Ascending aorta (tissue), 2 donors: Measurements from ENCODE around the gene BIVM. TPM values are rescaled to one million over a fixed set of nuclear protein-coding genes. Genes with fewer than 3 reads are reported as not detected.

Experiments used
- DNase-seq, 2 donors: peaks; one replicate each; pipeline ENCODE4 v3.0.0-alpha.2; 2019; ENCODE audit warnings: low spot score in 2 of 2
- H3K27ac ChIP-seq, 2 donors: fragments of 200-600 bp; sonication (generic); one replicate each; pipeline ENCODE4 v1.5.1; 2016 to 2017; ENCODE audit warnings: mild to moderate bottlenecking in 1 of 2
- H3K27me3 ChIP-seq: fragments of 200-600 bp; sonication (generic); one replicate; pipeline ENCODE4 v1.5.1; 2017
- H3K36me3 ChIP-seq, 2 donors: fragments of 200-600 bp; sonication (generic); one replicate each; pipeline ENCODE4 v1.5.1; 2016
- H3K4me1 ChIP-seq, 2 donors: fragments of 200-600 bp; sonication (generic); one replicate each; pipeline ENCODE4 v1.5.1; 2016 to 2017; ENCODE audit warnings: mild to moderate bottlenecking in 1 of 2
- H3K4me3 ChIP-seq, 2 donors: fragments of 200-600 bp; sonication (generic); one replicate each; pipeline ENCODE4 v1.5.1; 2016 to 2017; ENCODE audit warnings: mild to moderate bottlenecking in 1 of 2
- H3K9me3 ChIP-seq, 2 donors: fragments of 200-600 bp; sonication (generic); one replicate each; pipeline ENCODE4 v1.5.1; 2016
- CTCF ChIP-seq, 3 experiments: fragments of 200-600 bp in 2 of 3; fragments of 450-650 bp in 1 of 3; sonication (generic) in 2 of 3; IDR thresholded peaks; one replicate each; pipeline ENCODE4 v1.5.1; 2016 to 2019; ENCODE audit warnings: antibody characterized with exemption in 3 of 3, mild to moderate bottlenecking in 1 of 3, moderate library complexity in 1 of 3
- intact Hi-C: fragments of 100-400 bp; cut with DNase I; formaldehyde crosslinking; loops from one replicate; pipeline ENCODE4 v1.15.1; 2023
- total RNA-seq: library from RNA; depleted of rRNA; stranded (reverse); fragments of >200 nt; gene quantifications from one replicate; pipeline ENCODE4 v1.1.0, GENCODE V29; 2016

BIVM gene
- total RNA-seq, 1 donor from 2014 or later: 19.1 TPM

DNA sequence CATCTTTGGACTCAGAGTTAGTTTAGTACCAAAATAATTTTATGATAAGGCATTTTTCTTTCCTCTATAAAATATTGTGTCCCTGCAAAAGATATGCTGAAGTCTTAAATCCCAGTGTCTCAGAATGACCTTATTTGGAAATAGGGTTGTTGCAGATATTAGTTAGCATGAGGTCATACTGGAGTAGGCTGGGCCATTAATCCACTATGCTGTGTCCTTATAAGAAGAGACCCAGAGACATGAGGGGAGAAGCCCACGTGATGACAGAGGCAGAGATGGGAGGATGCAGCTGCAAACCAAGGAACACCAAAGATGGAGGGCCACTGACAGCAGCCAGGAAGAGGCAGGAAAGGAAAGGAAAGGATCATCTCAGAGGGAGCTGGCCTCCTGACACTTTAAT, 6.5 kb upstream of the BIVM start:
- H3K27ac ChIP-seq: no peak overlapping the region
- no peak for DNase-seq
- no peak overlapping the region for H3K4me3 ChIP-seq
- peaks cover 9 to 31% of the 10 kb centered on the region in 2 donors for H3K36me3 ChIP-seq
- intact Hi-C loops: no loop called here
- TF ChIP-seq CTCF (IDR thresholded peaks at IDR 0.05): no peak
- no peaks in the 10 kb centered on the region for H3K27me3 ChIP-seq
- H3K9me3 ChIP-seq: no peaks in the 10 kb centered on the region
- H3K4me1 ChIP-seq: no peaks in the 10 kb centered on the region

GRCh38 chr13:102793611-102794355, 5.1 kb upstream of the BIVM start:
- Histone ChIP-seq H3K4me3 (no peak overlapping the region), H3K27me3 (no peaks in the 10 kb centered on the region), H3K27ac (no peak overlapping the region), H3K4me1 (no peaks in the 10 kb centered on the region), H3K9me3 (no peaks in the 10 kb centered on the region), H3K36me3 (peaks cover 5 to 23% of the 10 kb centered on the region in 2 donors)
- DNase-seq: no peak
- TF ChIP-seq CTCF (IDR thresholded peaks at IDR 0.05): no peak
- intact Hi-C loops: no loop called here

DNA sequence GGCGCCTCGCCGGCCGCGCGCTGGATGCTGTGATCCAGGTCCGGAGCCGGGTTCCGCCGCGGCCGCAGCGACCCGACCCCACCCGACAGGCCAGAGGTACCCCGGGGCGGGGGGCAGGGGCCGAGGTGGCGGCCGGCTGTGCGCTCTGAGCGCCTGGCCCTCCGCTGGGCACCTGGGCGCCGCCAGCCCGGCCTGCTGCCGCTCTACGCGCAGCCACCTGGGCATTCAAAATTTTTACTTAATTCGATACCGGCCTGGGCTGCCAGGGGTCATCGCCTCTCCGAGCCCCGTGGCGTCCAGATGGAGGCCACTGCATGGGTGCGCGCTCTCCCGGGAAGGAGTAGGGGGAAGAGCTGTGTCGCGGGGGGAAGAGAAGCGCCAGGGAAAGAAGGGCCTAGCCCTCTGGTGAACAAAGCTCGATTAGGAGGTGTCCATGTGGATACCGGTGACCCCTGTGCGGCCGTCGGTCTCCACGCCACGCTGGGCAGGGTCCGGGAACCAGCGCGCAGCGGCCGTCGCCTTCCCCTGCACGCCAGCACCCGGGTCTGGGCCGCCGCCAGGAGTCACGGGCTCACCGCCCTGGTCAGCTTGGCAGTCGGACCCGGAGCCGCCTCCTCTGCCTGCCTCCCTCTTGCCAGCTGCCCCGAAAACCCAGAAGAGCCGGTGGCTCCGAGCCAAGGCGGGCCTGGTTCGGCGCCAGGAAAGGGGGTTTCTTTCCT, 666 bp downstream of the BIVM start:
- Histone ChIP-seq H3K27me3 (no peaks in the 10 kb centered on the region), H3K9me3 (no peaks in the 10 kb centered on the region), H3K4me3 (peak overlapping the region; percentile 86 to 89), H3K36me3 (no peaks in the 10 kb centered on the region), H3K27ac (peak overlapping the region; percentile 86), H3K4me1 (peaks cover 7% of the 10 kb centered on the region in 2 donors)
- peak in 1 of 2 donors; percentile 71 for DNase-seq
- intact Hi-C loops: loop anchor here (1.0 kb wide), 3 partner anchors 26 to 202 kb away; partner anchors contain the start of genes ERCC5 and TEX30
- TF ChIP-seq CTCF (IDR thresholded peaks at IDR 0.05): no peak

GRCh38 chr13:102800145-102801041, 1.5 kb downstream of the BIVM start:
- H3K27ac ChIP-seq: peak overlapping the region; percentile 86
- peaks cover 7% of the 10 kb centered on the region in 2 donors for H3K4me1 ChIP-seq
- intact Hi-C loops: loop anchor here (1.0 kb wide), 2 partner anchors 27 to 203 kb away; partner anchors contain the start of gene TEX30
- peak overlapping the region; percentile 86 to 89 for H3K4me3 ChIP-seq
- peak; percentile 54 to 74 (median 62) for TF ChIP-seq CTCF (IDR thresholded peaks at IDR 0.05)
- DNase-seq: peak; percentile 27 to 87
- no peaks in the 10 kb centered on the region for H3K27me3 ChIP-seq
- no peaks in the 10 kb centered on the region for H3K9me3 ChIP-seq
- H3K36me3 ChIP-seq: no peaks in the 10 kb centered on the region

DNA sequence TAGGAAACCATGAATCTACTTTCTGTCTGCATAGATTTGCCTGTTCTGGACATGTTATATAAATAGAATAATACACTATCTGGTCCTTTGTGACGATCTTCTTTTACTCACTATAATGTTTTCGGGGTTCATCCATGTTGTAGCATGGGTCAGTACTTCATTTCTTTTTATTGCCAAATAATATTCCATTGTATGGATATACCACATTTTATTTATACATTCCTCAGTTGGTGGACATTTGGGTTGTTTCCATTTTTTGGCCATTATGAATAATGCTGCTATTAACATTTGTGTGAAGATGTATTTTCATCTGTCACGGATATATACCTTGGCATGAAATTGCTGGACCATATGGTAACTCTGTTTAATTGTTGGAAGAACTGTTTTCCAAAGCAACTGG, 6.8 kb downstream of the BIVM start:
- Histone ChIP-seq H3K4me1 (peaks cover 1 to 7% of the 10 kb centered on the region in 2 donors), H3K27me3 (no peaks in the 10 kb centered on the region), H3K4me3 (no peak overlapping the region), H3K36me3 (peaks cover 0 to 2% of the 10 kb centered on the region in 2 donors), H3K9me3 (peaks cover 0 to 2% of the 10 kb centered on the region in 2 donors), H3K27ac (no peak overlapping the region)
- no peak for DNase-seq
- intact Hi-C loops: no loop called here
- TF ChIP-seq CTCF (IDR thresholded peaks at IDR 0.05): no peak
